GM23338 (cell line): ENCODE data around the gene NRF1. TPM values are rescaled to one million over a fixed set of nuclear protein-coding genes. Genes with fewer than 3 reads are reported as not detected.

Source experiments
- ATAC-seq: fragments of 200-7000 bp; cut with Tn5 transposase; 3 replicates; pipeline ENCODE4 v1.9.1; 2020
- DNase-seq: peaks from one replicate; pipeline ENCODE4 v3.0.0-alpha.2; 2015; ENCODE audit warnings: low spot score
- H2AFZ ChIP-seq: fragments of 200-600 bp; sonication (generic); 2 replicates; pipeline ENCODE4 v1.8.0; 2016; ENCODE audit warnings: antibody characterized with exemption, mild to moderate bottlenecking, moderate library complexity
- H3F3A ChIP-seq: fragments of 200-600 bp; sonication (generic); replicated peaks from 2 replicates; pipeline ENCODE4 v1.8.0; 2017; ENCODE audit warnings: antibody characterized with exemption, mixed run types, low read depth
- H3K27ac ChIP-seq: fragments of 200-600 bp; sonication (generic); 2 replicates; pipeline ENCODE4 v1.6.1; 2016; ENCODE audit warnings: low read depth
- H3K27me3 ChIP-seq: fragments of 200-600 bp; sonication (generic); 2 replicates; pipeline ENCODE4 v1.8.0; 2016; ENCODE audit warnings: mild to moderate bottlenecking, mixed run types, moderate library complexity; ENCODE audit not compliant: insufficient read depth
- H3K36me3 ChIP-seq: fragments of 200-600 bp; sonication (generic); 2 replicates; pipeline ENCODE4 v1.8.0; 2016; ENCODE audit warnings: mild to moderate bottlenecking; ENCODE audit not compliant: insufficient read depth
- H3K4me1 ChIP-seq: fragments of 200-600 bp; sonication (generic); 2 replicates; pipeline ENCODE4 v1.8.0; 2016; ENCODE audit warnings: mild to moderate bottlenecking, moderate library complexity; ENCODE audit not compliant: insufficient read depth
- H3K4me2 ChIP-seq: fragments of 200-600 bp; sonication (generic); 2 replicates; pipeline ENCODE4 v1.7.1; 2017; ENCODE audit warnings: mixed run types
- H3K4me3 ChIP-seq: fragments of 200-600 bp; sonication (generic); 2 replicates; pipeline ENCODE4 v1.6.1; 2016; ENCODE audit warnings: mixed run types
- H3K79me2 ChIP-seq: fragments of 200-600 bp; sonication (generic); replicated peaks from 2 replicates; pipeline ENCODE4 v1.8.0; 2017; ENCODE audit warnings: mild to moderate bottlenecking; ENCODE audit not compliant: insufficient read depth
- H3K9me2 ChIP-seq: fragments of 200-600 bp; sonication (generic); 2 replicates; pipeline ENCODE4 v1.8.0; 2017; ENCODE audit not compliant: insufficient read depth
- H4K20me1 ChIP-seq: fragments of 200-600 bp; sonication (generic); replicated peaks from 2 replicates; pipeline ENCODE4 v1.8.0; 2017; ENCODE audit warnings: mild to moderate bottlenecking; ENCODE audit not compliant: insufficient read depth
- H3K27ac Mint-ChIP-seq: 2 replicates; pipeline ENCODE4 v1.8.0; 2020; ENCODE audit warnings: inconsistent platforms, mild to moderate bottlenecking, moderate library complexity, mixed read lengths
- H3K27me3 Mint-ChIP-seq: 3 replicates; pipeline ENCODE4 v1.8.0; 2022; ENCODE audit warnings: low read depth, mild to moderate bottlenecking, moderate library complexity, mixed read lengths, inconsistent platforms; ENCODE audit not compliant: insufficient read depth, poor library complexity
- H3K36me3 Mint-ChIP-seq: 3 replicates; pipeline ENCODE4 v1.8.0; 2021; ENCODE audit warnings: low read depth, mild to moderate bottlenecking, inconsistent platforms, moderate library complexity, mixed read lengths
- H3K4me1 Mint-ChIP-seq: 3 replicates; pipeline ENCODE4 v1.8.0; 2020; ENCODE audit warnings: mild to moderate bottlenecking, inconsistent platforms, mixed read lengths
- H3K4me3 Mint-ChIP-seq: 3 replicates; pipeline ENCODE4 v1.8.0; 2021; ENCODE audit warnings: moderate library complexity, mild to moderate bottlenecking, inconsistent platforms, mixed read lengths
- H3K9me3 Mint-ChIP-seq: 3 replicates; pipeline ENCODE4 v1.8.0; 2020; ENCODE audit warnings: moderate library complexity, mild to moderate bottlenecking, inconsistent platforms, mixed read lengths
- CREB1 ChIP-seq: fragments of 250-450 bp; sonication (Bioruptor Pico); IDR thresholded peaks from 2 replicates; pipeline ENCODE4 v1.5.0; 2020; ENCODE audit warnings: low read depth, mild to moderate bottlenecking, moderate library complexity
- CTCF ChIP-seq, 2 experiments: fragments of 200-600 bp in 1 of 2; sonication (generic) in 1 of 2; conservative IDR thresholded peaks; 2 replicates each; pipeline versions ENCODE4 v1.5.1 to v1.6.1; 2016 to 2017; ENCODE audit warnings: antibody characterized with exemption in 2 of 2, low read depth in 2 of 2, mild to moderate bottlenecking in 2 of 2, moderate library complexity in 1 of 2
- ETS1 ChIP-seq: IDR thresholded peaks from 2 replicates; pipeline ENCODE4 v1.6.1; 2016; ENCODE audit warnings: antibody characterized with exemption
- EZH2 ChIP-seq: fragments of 200-600 bp; sonication (generic); IDR thresholded peaks from one replicate; pipeline ENCODE4 v1.8.0; 2017; ENCODE audit warnings: antibody characterized with exemption, mild to moderate bottlenecking, low read depth; ENCODE audit not compliant: unreplicated experiment
- EZH2phosphoT487 ChIP-seq: fragments of 200-600 bp; sonication (generic); IDR thresholded peaks from one replicate; pipeline ENCODE4 v1.8.1; 2018; ENCODE audit warnings: antibody characterized with exemption; ENCODE audit not compliant: unreplicated experiment
- JUNB ChIP-seq: IDR thresholded peaks from one replicate; pipeline ENCODE4 v1.6.1; 2016; ENCODE audit warnings: antibody characterized with exemption; ENCODE audit not compliant: unreplicated experiment
- NANOG ChIP-seq: IDR thresholded peaks from 2 replicates; pipeline ENCODE4 v1.6.1; 2016; ENCODE audit warnings: antibody characterized with exemption, borderline replicate concordance
- POLR2AphosphoS5 ChIP-seq: IDR thresholded peaks from 2 replicates; pipeline ENCODE4 v1.6.1; 2016; ENCODE audit warnings: antibody characterized with exemption, low read depth
- REST ChIP-seq: IDR thresholded peaks from one replicate; pipeline ENCODE4 v1.6.1; 2018; ENCODE audit warnings: antibody characterized with exemption; ENCODE audit not compliant: unreplicated experiment
- STAT1 ChIP-seq: IDR thresholded peaks from one replicate; pipeline ENCODE4 v1.6.1; 2016; ENCODE audit warnings: antibody characterized with exemption; ENCODE audit not compliant: unreplicated experiment
- ZNF114 ChIP-seq: fragments of 250-450 bp; sonication (Bioruptor Pico); IDR thresholded peaks from 2 replicates; pipeline ENCODE4 v1.5.0; 2020; ENCODE audit warnings: mild to moderate bottlenecking, moderate library complexity
- ZNF331 ChIP-seq: fragments of 250-450 bp; sonication (Bioruptor Pico); IDR thresholded peaks from 2 replicates; pipeline ENCODE4 v1.5.0; 2020; ENCODE audit warnings: low read depth, mild to moderate bottlenecking, moderate library complexity
- ZNF462 ChIP-seq: fragments of 250-450 bp; sonication (Bioruptor Pico); IDR thresholded peaks from 2 replicates; pipeline ENCODE4 v1.5.0; 2020; ENCODE audit warnings: mild to moderate bottlenecking, moderate library complexity
- polyA plus RNA-seq: library from polyadenylated mRNA; unstranded; fragments of >200 nt; fragmentation: Nextera tagmentation; extraction: Ambion mirVana; gene quantifications from 2 replicates; pipeline ENCODE4 v1.2.1, GENCODE V29; 2016
- total RNA-seq: library from RNA; depleted of rRNA; stranded (reverse); fragments of >200 nt; shearing (Covaris generic); gene quantifications from 2 replicates; pipeline ENCODE4 v1.2.3, GENCODE V29; 2014

The NRF1 gene
- total and polyA plus RNA-seq, 2 experiments from 2014 or later, result 5.3 to 24.6 TPM

GRCh38 chr7:129597672-129598071, 13.8 kb upstream of the NRF1 start:
- Histone ChIP-seq H3K4me3 (no peak overlapping the region), H3K27ac (no peak overlapping the region), H3K79me2 (no peaks in the 10 kb centered on the region), H3F3A (no peaks in the 10 kb centered on the region), H3K4me2 (no peak overlapping the region), H3K27me3 (no peaks in the 10 kb centered on the region), H4K20me1 (no peaks in the 10 kb centered on the region), H2AFZ (no peak overlapping the region), H3K4me1 (peaks cover 6% of the 10 kb centered on the region; the same call in 1 of the 2 replicates), H3K9me2 (no peaks in the 10 kb centered on the region), H3K36me3 (no peaks in the 10 kb centered on the region)
- no peak overlapping the region for H3K27ac Mint-ChIP-seq
- no peaks in the 10 kb centered on the region; the same call in 2 of the 3 replicates for H3K36me3 Mint-ChIP-seq
- no peak for TF ChIP-seq NANOG
- no peak for TF ChIP-seq POLR2AphosphoS5
- TF ChIP-seq CTCF (conservative IDR thresholded peaks at IDR 0.05; ENCODE audit: low read depth in 2 of 2), result no peak
- TF ChIP-seq ETS1, result no peak
- TF ChIP-seq ZNF114 (CRISPR knock-in tag), result no peak
- TF ChIP-seq ZNF462 (CRISPR knock-in tag), result no peak
- TF ChIP-seq STAT1, result no peak
- TF ChIP-seq ZNF331, result no peak
- TF ChIP-seq JUNB, result no peak
- no peak for TF ChIP-seq EZH2phosphoT487
- TF ChIP-seq CREB1, result no peak
- no peak for TF ChIP-seq REST
- TF ChIP-seq EZH2, result no peak
- no peaks in the 10 kb centered on the region; the same call in 2 of the 3 replicates for H3K9me3 Mint-ChIP-seq
- ATAC-seq (no peak), DNase-seq (no peak)
- H3K27me3 Mint-ChIP-seq, result peaks cover 3% of the 10 kb centered on the region
- H3K4me1 Mint-ChIP-seq, result peaks cover 6% of the 10 kb centered on the region; the same call in 2 of the 3 replicates
- H3K4me3 Mint-ChIP-seq, result no peak overlapping the region
